Heart left ventricle (tissue), 13 donors: ENCODE measurements around the gene SWI5.

Experiments used
- CTCF ChIP-seq, 12 donors: fragments of 200-600 bp; sonication (generic) in 4 of 12; IDR thresholded peaks; one replicate each; pipeline versions ENCODE4 v1.5.0 to v1.8.0; 2018 to 2022; ENCODE audit warnings: antibody characterized with exemption in 12 of 12, mild to moderate bottlenecking in 5 of 12
- POLR2A ChIP-seq, 2 donors: fragments of 450-650 bp; IDR thresholded peaks; one replicate each; pipeline ENCODE4 v1.6.1; 2017; ENCODE audit warnings: antibody characterized with exemption in 2 of 2, mild to moderate bottlenecking in 2 of 2, moderate library complexity in 2 of 2
- donor health status: ischemic (EF 13 %, LVEDD 7.1; RV severe dilation, severe dysfunction).
- donor health status: DM: no; HTN: yes; CAD: no.
- donor health status: DM: no; HTN: no; CAD: no.
- donor health status: ischemic (EF 25% LVEDD 6.9; RV normal size, moderate dysfunction).
- donor health status: ischemic (EF 25% LVEDD 5.7; RV mildly dilated, moderate dysfunction).
- donor health status: ischemic (EF 35%, LVEDD 5.7; RV mildly dilated, moderate dysfunction).
- donor health status: nonischemic (EF 11% LVEDD 7.7; RV severe dilation, severe dysfunction).
- donor health status: DM: yes; HTN: yes; CAD: no.
- donor health status: PGD.
- donor health status: ischemic (EF 29% LVEDD 5.4; RV normal size, mild dysfunction).
- donor health status: nonischemic (EF 23%, LVEDD 6.1; RV moderate dilation, normal function).

- TF ChIP-seq CTCF (IDR thresholded peaks at IDR 0.05) (no peak), POLR2A (IDR thresholded peaks at IDR 0.05) (no peak)
These were observed 17.8 kb upstream of the SWI5 start for GRCh38 chr9:128258326-128258725.
